Esophagus mucosa (tissue), 1 donor: Measurements from ENCODE around the gene C4orf51. TPM values are rescaled to one million over a fixed set of nuclear protein-coding genes. Genes with fewer than 3 reads are reported as not detected.
"Not testable (repeated sequence)": the region's sequence is repeated elsewhere in the genome, so short reads cannot be mapped to it uniquely, and the experiment has no call there.

Experiments
- ATAC-seq: fragments of 200-7000 bp; cut with Tn5 transposase; one replicate; pipeline ENCODE4 v1.9.1; 2020
- total RNA-seq: library from RNA; stranded (reverse); gene quantifications from one replicate; pipeline ENCODE4 v1.2.4, GENCODE V29; 2023
- donor health status: DM: yes; HTN: yes; CAD: no.

C4orf51 gene
- not detected for total RNA-seq

DNA sequence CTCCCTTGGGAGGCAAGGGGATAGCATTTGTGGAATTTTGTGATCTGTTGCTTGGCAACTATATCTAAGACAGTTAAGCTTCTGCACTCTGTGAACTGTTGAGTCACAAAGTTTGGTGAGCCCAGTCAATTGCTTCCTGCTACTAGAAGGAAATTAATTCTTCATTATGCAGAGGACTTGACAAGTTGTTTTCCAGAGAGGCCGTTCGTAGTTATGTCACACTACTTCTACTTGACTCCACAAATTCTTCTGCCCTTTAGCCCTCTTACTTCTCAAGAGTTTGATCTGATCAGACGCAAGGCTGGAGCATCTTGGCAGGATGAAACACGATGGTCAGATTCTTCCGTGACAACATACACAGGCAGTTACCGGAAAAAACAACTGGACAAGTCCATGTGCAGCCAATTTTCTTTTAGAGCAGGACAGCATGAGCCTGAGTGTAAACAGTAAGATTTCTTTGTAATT is at the start of gene C4orf51:
TSS of gene C4orf51 (plus strand) at position 156 of the 465 bp plus-strand sequence. CDS start at position 214, 58 bp downstream.
- peak; percentile 97 for ATAC-seq

DNA sequence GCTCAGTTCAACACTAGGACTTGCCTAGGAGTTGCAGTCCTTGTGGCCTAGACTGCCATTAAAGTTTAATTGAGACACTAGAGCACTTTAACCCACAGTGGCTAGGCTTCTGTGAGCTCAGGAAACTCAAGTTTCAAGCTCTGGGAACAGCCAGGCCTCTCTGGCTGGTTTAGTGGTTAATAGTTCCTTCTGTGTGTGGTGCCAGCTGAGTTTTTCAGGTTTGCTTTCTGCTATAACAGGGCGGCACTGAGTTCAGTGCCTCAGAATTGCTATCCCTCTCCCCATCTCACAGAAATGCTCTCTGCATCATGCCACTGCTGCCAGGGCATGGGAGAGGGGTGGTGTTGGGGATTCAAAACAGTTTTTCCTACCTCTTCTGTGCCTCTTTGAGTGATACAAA is 44.8 kb upstream of the C4orf51 start:
- no peak for ATAC-seq

DNA sequence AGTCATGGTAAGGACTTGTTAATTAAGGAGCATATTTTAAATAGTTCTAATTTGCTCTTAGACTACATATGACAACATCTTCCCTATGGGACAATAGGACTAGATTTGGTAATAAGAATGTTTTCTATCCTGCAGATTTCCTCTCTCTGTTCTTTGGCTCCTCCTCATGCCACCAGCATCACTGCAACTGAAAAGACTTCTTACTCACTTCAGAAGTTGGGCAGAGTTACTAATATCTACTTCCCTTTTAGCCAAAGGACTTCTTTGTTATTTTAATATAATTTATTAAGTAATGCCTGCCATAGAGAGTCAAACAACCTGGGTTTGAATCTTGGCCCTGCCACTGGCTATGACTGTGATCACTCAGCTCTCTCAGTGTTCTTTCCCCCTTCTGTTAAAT is 44.3 kb upstream of the C4orf51 start:
- no peak for ATAC-seq

DNA sequence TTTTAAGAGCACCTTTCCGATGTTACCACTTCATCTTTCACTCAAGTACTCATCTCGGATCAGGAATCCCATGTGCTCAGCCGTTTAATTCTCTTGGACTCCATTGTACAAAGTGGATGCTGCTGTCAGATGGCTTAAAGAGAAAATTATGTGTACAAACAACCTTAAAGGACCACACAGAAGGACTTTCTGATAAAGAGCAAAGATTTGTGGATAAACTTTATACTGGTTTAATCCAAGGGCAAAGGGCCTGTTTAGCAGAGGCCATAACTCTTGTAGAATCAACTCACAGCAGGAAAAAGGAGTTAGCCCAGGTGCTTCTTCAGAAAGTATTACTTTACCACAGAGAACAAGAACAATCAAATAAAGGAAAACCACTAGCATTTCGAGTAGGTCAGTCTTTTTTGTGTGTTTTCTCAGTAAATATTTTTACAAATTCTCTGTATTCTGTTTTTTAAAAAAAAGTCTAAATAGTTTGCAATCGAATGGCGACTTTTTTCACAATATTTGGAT is 40.7 kb upstream of the C4orf51 start:
- ATAC-seq = no peak

DNA sequence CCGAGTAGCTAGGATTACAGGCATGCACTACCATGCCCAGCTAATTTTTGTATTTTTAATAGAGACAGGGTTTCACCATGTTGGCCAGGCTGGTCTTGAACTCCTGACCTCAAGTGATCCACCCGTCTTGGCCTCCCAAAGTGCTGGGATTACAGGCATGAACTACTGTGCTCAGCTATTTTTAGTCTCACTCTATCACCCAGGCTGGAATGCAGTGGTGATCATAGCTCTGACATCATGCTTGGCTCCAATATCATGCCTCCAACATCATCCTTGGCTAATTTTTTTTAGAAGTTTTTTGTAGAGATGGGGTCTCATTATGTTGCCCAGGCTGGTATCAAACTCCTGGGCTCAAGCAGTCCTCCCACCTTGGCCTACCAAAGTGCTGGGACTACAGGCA is 39.7 kb upstream of the C4orf51 start:
- not testable (repeated sequence) for ATAC-seq

DNA sequence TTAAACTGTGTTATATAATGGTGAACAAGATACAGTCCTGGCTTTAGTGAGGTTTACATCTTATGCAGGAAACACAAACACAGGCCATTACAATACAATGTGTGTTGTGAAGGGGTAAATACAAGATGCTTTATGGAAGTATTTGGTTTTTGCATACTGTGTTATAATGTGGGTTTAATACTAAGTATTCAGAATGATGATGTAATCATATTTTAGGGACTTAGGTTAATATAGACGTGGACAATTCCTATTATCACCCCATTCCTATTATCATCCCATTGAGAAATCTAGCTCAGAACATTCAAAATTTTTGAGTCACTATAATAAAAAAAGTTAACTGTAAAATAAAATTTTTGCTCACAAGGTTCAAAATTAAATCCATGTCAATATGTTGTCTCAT is 36.7 kb upstream of the C4orf51 start:
- ATAC-seq = no peak

DNA sequence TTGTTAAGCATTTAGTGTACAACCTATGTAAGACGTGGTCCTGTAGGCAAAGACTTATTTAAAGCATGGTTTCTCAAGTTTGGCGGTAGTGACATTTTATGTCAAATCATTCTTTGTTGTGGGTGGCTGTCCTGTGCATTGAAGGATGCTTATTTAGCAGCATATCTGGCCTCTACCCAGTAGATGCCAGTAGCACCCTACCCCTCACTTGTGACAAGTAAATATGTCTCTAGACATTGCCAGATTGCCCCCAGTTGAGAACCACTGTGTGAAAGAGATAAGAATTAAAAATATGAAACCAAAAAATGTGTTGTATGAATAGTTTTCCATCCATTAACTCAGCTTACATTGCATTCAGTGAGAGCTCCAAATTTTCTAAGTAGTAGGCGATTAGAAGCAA is 35.2 kb upstream of the C4orf51 start:
- ATAC-seq = no peak

DNA sequence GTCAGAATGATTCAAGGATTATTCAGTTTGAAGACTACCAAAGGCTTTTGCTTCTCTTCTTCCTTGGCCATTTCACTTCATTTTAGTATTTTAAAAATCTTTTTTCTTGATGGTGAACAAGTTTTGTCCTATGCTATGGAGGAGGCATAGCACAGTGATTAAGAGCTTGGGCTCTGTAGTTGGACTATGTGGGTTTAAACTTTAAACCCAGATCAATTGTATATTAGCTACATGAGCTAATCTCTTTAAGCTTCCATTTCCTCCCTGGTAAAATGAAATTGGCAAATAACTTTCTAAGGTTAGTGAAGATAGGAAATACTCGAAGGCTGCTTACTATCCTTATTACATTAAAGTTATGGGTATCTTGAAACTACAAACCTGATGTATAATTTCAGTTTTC is 23.8 kb upstream of the C4orf51 start:
- ATAC-seq = peak; percentile 74

DNA sequence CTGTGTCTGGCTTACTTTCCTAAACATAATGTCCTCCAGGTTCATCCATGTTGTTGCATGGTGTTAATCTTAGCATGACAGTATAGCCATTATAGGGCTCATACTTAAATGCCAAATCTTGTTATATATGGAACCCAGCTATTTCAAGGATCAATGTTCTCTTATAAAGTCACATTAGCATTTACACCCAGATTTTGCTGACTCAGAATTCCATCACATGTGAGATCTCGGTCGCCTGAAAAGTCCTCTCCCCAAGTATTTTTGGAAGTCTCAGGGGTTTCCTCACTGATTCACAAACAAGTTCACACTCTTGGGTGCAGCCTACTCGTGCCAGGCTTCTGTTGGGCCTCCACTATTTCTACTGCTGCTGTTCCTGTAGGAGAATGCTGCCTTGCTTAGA is 19.9 kb upstream of the C4orf51 start:
- ATAC-seq = no peak

DNA sequence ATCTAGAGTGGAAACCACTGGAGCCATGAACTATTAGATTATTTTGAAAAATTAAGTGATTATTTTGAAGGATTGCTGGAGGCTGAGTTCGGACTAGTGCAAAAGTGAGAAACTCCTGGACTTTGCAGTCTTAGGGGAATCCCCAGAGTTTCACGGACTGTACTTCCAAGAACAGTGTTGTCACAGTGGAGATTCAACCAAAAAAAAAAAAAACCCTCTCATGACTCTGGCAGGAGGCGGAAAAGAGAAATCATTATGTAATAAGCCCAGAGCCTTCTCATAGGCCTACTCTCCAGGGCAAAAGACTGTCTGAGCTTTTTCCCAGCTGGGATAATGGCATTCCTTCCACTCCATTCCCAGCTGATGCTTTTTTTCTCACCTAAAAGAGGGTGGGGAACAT is 16.8 kb upstream of the C4orf51 start:
- ATAC-seq = no peak

DNA sequence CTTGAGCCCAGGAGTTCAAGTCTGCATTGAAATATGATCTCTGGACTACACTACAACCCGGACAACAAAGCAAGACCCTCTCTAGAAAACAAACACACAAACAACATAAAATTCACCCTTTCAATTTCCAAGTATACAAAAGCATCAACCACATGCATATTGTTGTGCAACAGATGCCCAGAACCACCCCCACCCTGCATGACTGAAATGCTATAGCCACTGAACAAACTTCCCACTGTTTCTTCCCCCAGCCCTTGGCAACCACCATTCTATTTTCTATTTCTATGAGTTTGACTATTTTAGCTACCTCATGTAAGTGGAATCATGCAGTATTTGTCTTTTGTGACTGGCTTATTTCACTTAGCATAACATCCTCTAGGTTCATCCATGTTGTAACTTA is 14.2 kb upstream of the C4orf51 start:
- ATAC-seq = no peak

DNA sequence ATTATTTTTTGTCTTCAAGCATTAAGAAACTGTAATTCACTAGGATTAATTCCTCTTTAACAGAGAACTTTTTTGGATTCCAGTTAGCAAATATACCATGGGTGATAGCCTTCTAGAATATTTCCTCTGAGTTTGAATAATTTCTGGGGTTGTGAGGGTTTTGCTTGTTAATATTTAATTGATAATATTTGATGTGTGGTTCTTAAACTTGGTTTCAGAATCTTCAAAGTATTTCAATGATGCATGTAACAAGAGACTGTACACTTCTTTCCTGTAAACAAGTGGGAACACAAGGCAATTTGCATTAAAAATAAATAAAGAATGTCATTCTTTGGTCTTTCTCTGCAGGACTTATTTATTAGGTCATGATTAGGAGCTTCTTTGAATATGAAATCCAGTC is 9.5 kb upstream of the C4orf51 start:
- ATAC-seq = no peak

DNA sequence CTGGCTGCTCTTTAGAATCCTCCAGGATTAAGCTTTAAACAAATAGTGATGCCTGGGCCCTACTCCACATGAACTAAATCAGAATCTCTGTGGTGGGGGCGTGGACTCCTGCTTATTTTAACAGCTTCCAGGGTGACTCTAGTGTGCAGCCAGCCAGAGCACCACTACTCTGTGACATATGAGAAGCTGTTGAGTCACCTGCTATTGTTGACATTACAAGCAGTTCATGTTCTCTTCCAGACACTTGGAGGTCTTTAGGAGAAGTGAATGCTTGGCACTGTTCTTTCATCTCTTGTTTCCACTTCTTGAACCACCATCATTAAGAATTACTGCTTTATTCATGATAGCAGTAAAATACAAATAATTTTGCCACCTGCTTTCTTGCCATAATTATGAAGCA is 426 bp upstream of the C4orf51 start:
- ATAC-seq = peak; percentile 93

DNA sequence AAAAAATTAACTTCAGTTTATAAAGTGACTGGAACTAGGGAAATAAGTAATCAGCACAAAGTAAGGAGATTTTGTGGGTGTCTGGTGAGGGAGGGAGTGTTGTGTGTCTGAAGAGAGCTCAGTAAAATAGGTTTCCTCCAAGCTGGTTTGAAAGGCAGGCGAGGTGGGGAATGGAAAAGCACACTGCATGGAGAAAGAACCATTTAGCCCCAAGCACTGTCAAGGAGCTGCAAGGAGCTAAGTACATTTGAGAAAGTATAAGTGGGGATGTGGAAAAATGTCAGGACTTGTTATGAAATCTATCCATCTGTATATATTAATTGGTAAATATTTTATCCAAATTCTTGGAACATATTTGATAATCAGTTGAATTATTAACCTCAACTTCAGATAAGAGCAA is 956 bp downstream of the C4orf51 start:
- ATAC-seq = no peak

DNA sequence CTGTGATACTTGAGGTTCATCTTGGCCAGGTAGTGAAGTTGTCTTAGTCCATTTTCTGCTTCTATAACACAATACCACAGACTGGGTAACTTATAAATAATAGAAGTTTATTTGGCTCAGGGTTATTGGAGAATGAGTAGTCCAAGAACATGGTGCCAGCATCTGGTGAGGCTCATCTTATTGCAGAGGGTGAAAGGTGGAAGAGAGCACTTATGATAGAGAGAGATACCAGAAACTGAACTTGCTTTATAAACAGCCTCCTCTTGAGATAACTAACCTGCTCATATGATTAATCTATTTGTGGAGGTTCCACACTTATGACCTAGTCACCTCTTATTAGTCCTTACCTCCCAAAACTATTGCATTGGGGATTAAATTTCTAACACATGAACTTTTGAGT is 1.6 kb downstream of the C4orf51 start:
- no peak for ATAC-seq

DNA sequence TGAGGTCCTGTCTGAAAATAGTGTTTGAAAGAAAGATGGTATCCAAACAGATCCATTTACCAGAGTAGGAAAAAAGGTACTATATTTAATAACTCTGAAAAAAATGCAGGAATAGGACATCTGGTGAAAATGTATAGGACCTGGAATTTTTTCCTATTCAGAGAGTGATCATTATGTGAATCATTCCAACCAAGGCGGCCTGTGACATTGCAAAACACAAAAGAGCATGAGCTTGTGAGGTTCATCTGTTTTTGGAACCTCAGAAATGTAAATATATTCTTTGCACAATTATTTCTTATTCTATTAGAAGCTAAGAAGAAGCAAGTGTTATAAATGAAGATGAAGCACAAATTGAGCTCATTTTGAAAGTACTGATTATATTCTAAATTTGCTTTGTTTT is 2.0 kb downstream of the C4orf51 start:
- ATAC-seq = no peak

DNA sequence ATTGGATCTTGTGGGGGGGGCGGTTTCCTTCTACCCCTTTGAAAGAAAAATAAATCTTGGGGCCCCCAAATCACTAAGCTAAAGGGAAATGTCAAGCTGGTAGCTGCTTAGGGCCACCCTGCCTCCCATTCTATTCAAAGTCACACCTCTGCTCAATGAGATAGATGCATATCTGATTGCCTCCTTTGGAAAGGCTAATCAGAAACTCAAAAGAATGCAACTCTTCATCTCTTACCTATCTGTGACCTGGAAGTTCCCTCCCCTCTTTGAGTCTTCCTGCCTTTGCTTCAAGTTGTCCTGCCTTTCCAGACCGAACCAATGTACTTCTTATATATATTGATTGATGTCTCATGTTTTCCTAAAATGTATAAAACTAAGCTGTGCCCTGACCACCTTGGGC is 7.0 kb downstream of the C4orf51 start:
- no peak for ATAC-seq

DNA sequence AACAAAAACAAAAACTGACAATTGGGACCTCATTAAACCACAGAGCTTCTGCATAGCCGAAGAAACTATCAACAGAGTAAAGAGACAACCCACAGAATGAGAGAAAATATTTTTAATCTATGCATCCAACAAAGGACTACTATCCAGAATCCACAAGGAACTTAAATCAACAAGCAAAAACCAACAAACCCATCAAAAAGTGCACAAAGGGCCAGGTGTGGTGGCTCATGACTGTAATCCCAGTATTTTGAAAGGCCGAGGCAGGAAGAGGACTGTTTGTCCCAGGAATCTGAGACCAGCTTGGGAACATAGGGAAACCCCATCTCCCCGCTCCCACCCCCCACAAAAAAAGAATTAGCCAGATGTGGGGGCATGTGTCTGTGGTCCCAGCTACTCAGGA is 10.7 kb downstream of the C4orf51 start:
- no peak for ATAC-seq

DNA sequence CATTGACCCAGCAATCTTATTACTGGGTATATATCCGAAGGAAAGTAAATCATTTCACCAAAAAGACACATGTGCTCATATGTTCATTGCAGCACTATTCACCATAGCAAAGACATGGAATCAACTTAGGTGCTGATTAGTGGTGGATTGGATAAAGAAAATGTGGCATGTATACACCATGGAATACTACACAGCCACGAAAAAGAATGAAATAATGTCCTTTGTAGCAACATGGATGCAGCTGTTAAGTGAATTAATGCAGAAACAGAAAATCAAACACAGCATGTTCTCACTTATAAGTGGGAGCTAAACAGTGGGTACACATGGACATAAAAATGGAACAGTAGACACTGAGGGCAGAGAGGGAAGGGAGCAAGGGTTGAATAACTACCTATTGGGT is 11.5 kb downstream of the C4orf51 start:
- ATAC-seq = not testable (repeated sequence)

DNA sequence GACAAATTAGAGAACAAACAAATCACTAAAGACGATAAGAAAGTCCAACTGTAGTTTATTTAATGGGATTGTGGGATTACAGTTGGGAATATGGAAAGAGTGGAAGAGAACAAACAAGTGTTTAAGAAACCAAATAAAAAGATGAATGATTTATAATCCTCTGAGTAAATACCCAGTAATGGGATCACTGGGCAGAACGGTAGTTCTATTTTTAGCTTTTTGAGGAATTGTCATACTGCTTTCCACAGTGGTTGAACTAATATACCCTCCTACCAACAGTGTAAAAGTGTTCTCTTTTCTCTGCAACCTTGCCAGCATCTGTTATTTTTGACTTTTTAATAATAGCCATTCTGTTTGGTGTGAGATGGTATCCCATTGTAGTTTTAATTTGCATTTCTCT is 15.0 kb downstream of the C4orf51 start:
- ATAC-seq = no peak

DNA sequence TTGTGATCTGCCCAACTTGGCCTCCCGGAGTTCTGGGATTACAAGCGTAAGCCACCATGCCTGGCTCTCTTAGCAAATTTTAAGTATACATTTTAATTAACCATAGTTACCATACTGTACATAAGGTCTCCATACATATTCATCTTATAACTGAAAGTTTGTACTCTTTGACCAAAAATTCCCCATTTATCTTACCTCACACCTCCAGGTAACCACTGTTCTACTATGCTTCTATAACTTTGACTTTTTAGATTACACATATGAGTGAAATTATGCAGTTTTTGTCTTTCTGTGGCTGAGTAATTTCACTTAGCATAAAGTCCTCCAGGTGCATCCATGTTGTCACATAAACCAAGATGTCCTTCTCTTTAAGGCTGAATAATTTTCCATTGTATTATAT is 17.4 kb downstream of the C4orf51 start:
- ATAC-seq = no peak

DNA sequence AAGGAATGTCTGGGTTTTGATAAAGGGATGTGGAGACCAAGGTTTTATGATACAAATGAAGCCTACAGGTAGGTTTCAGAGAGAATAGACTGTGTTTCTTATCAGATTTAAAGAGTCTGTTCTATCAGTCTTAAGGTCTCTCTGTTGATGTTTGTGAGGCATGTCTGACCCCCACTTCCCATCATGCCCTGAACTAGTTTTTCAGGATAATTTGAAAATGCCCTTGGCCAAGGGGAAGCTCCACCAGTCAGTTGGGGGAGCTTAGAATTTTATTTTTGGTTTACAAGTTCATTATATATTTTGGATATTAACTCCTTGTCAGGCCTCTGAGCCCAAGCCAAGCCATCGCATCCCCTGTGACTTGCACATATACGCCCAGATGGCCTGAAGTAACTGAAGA is 18.6 kb downstream of the C4orf51 start:
- no peak for ATAC-seq

DNA sequence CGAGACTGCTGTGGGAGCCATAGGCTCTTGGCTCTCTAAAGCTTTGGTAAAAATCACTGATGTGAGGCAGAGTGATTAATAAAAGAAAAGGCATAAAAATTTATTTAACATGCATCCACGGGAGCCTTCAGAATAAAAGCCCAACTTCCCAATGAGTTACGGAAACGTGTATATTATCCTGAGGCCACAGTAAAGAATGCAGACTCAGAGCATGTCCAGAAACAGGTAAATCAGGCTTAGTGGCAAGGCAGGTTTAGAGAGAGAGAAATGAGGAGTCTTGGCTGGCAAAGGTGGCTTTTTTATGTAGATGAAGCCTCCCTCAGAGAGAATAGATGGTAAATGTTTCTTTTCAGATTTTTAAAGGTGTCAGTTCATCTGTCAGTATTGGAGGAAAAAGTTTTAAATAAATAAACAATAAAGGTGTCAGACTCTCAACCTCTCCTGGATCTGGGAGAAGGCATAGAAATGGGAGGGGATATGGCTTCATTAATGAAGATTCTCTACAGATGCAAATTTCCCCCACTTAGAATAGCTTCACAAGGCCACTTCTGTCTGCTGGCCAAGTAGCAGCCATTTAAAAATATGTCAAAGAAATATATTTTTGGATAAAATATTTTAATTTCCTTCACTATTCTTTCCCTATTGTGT is 24.0 kb downstream of the C4orf51 start:
- ATAC-seq = peak; percentile 96

DNA sequence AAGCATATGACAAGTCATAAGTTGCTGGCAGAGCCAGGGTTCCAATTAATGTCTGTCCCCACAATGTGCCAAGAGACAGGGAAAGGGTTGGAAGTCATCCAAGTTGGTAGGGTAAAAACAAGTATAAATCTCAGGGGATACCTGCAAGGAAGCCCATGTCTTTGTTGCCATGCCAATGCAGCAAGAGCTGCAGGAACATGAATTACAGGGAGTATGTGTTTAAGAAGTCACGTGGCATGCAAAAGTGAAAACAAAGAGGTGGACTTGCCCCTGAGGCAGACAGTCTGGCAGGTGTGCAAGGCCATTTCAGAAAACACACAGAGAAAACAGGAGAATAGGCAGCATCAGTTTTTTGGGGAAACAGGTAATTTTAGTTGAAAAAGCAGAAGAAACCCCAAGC is 29.4 kb downstream of the C4orf51 start:
- ATAC-seq = peak; percentile 51

DNA sequence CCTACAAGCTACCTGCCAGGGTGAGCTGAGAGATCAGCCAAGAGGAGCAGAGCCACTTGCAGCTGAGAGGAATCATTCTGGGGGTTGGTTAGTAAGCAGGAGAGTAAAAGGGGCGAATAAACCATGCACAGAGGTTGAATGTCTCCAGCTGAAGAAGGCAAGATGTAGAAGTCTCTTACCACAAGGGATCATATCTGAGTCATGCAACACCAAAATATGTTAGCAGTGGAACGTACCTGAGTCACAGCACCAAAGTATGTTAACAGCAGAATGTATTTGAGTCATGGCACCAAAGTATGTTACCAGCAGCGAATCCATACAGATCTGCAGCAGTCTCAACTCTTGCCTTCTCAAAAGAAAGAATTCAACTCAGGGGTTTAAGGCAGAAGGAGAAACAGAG is 29.9 kb downstream of the C4orf51 start:
- peak; percentile 99 for ATAC-seq
